ENCODE results near the gene FNDC5.

DNA sequence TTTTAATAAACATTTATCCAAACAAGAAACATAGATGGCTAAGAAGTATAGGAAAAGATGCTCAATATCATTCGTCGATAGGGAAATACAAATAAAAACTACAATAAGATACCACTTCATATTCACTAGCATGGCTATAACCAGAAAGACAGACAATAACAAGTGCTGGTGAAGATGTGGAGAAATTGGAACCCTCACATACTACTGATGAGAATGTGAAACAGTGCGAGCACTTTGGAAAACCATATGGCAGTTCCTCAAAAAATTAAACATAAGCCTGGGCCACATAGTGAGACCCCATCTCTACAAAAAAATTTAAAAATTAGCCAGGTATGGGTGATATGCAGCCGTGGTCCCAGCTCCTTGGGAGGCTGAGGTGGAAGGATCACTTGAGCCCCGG lies 39.6 kb upstream of the FNDC5 start:
- TF ChIP-seq, protein P1, sequence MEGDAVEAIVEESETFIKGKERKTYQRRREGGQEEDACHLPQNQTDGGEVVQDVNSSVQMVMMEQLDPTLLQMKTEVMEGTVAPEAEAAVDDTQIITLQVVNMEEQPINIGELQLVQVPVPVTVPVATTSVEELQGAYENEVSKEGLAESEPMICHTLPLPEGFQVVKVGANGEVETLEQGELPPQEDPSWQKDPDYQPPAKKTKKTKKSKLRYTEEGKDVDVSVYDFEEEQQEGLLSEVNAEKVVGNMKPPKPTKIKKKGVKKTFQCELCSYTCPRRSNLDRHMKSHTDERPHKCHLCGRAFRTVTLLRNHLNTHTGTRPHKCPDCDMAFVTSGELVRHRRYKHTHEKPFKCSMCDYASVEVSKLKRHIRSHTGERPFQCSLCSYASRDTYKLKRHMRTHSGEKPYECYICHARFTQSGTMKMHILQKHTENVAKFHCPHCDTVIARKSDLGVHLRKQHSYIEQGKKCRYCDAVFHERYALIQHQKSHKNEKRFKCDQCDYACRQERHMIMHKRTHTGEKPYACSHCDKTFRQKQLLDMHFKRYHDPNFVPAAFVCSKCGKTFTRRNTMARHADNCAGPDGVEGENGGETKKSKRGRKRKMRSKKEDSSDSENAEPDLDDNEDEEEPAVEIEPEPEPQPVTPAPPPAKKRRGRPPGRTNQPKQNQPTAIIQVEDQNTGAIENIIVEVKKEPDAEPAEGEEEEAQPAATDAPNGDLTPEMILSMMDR (optimal IDR thresholded peaks at IDR 0.05 in 1 of 3, IDR thresholded peaks at IDR 0.05 in 1 of 3, conservative IDR thresholded peaks at IDR 0.05 in 1 of 3; ENCODE audit: extremely low read depth in 1 of 3, insufficient read depth in 2 of 3, low read length in 3 of 3) = no peak
- TF ChIP-seq EZH2 (IDR thresholded peaks at IDR 0.05; ENCODE audit: low read length) = no peak

All from keratinocyte (primary cell).